Gastrocnemius medialis (tissue), 4 donors: ENCODE results near the gene CEP112.

Source experiments
- CTCF ChIP-seq, 5 experiments: fragments of 450-650 bp in 3 of 5; fragments of 200-600 bp in 2 of 5; sonication (generic) in 2 of 5; IDR thresholded peaks in 4 of 5; conservative IDR thresholded peaks in 1 of 5; 1 replicate in 4 of 5; 2 replicates in 1 of 5; pipeline ENCODE4 v1.5.1; 2016 to 2019; ENCODE audit warnings: antibody characterized with exemption in 5 of 5, mild to moderate bottlenecking in 3 of 5, moderate library complexity in 3 of 5
- POLR2A ChIP-seq, 2 donors: fragments of 450-650 bp; IDR thresholded peaks; one replicate each; pipeline ENCODE4 v1.6.1; 2017; ENCODE audit warnings: antibody characterized with exemption in 2 of 2, mild to moderate bottlenecking in 2 of 2, moderate library complexity in 2 of 2

GRCh38 chr17:66002063-66002585, 189.8 kb downstream of the CEP112 start:
- TF ChIP-seq CTCF (IDR thresholded peaks at IDR 0.05 in 4 of 5, conservative IDR thresholded peaks at IDR 0.05 in 1 of 5) = no peak
- TF ChIP-seq POLR2A (IDR thresholded peaks at IDR 0.05) = no peak
